DOHH2 (cell line): ENCODE results near the gene TGM1.

Experiments used
- H3F3A ChIP-seq: fragments of 200-600 bp; sonication (generic), shearing (Covaris generic); 2 replicates; pipeline ENCODE4 v1.6.0; 2016; ENCODE audit warnings: antibody characterized with exemption, mild to moderate bottlenecking; ENCODE audit not compliant: control insufficient read depth, insufficient read depth
- H3K27ac ChIP-seq: fragments of 200-600 bp; sonication (generic); 2 replicates; pipeline ENCODE4 v1.5.1; 2014; ENCODE audit warnings: low read depth, mild to moderate bottlenecking, low read length, moderate library complexity
- H3K27me3 ChIP-seq: fragments of 200-600 bp; sonication (generic); 2 replicates; pipeline ENCODE4 v1.6.1; 2014; ENCODE audit warnings: mild to moderate bottlenecking, low read length, mixed read lengths; ENCODE audit not compliant: control insufficient read depth
- H3K36me3 ChIP-seq: fragments of 200-600 bp; sonication (generic); 2 replicates; pipeline ENCODE4 v1.6.1; 2014; ENCODE audit warnings: mild to moderate bottlenecking, low read length, moderate library complexity, mixed read lengths; ENCODE audit not compliant: control insufficient read depth
- H3K4me1 ChIP-seq: fragments of 200-600 bp; sonication (generic); 2 replicates; pipeline ENCODE4 v1.6.1; 2014; ENCODE audit warnings: mild to moderate bottlenecking, low read length, mixed read lengths; ENCODE audit not compliant: control insufficient read depth
- H3K4me2 ChIP-seq: fragments of 200-600 bp; sonication (generic); 2 replicates; pipeline ENCODE4 v1.6.0; 2014; ENCODE audit warnings: mild to moderate bottlenecking, low read length, moderate library complexity
- H3K4me3 ChIP-seq: fragments of 200-600 bp; sonication (generic); 2 replicates; pipeline ENCODE4 v1.5.1; 2014; ENCODE audit warnings: mild to moderate bottlenecking, low read length, mixed read lengths
- H3K79me2 ChIP-seq: fragments of 200-600 bp; sonication (generic); 2 replicates; pipeline ENCODE4 v1.6.1; 2014; ENCODE audit warnings: mild to moderate bottlenecking, low read length, mixed read lengths; ENCODE audit not compliant: control insufficient read depth
- H3K9me2 ChIP-seq: fragments of 200-600 bp; sonication (generic); replicated peaks from 2 replicates; pipeline ENCODE4 v1.6.1; 2014; ENCODE audit warnings: mild to moderate bottlenecking, low read length, mixed read lengths; ENCODE audit not compliant: control insufficient read depth
- H3K9me3 ChIP-seq: fragments of 200-600 bp; sonication (generic); 2 replicates; pipeline ENCODE4 v1.6.1; 2014; ENCODE audit warnings: antibody characterized with exemption, low read length, mixed read lengths; ENCODE audit not compliant: control insufficient read depth, insufficient read depth
- H4K20me1 ChIP-seq: fragments of 200-600 bp; sonication (generic); 2 replicates; pipeline ENCODE4 v1.6.0; 2014; ENCODE audit warnings: low read depth, mild to moderate bottlenecking, antibody characterized with exemption, low read length, moderate library complexity; ENCODE audit not compliant: control insufficient read depth, insufficient read depth
- EZH2phosphoT487 ChIP-seq: fragments of 200-600 bp; sonication (generic); IDR thresholded peaks from 2 replicates; pipeline ENCODE4 v1.6.1; 2017; ENCODE audit warnings: borderline replicate concordance, mild to moderate bottlenecking, antibody characterized with exemption, low read length, moderate library complexity, mixed read lengths
- TF ChIP-seq, protein P1 (sequence below): fragments of 200-600 bp; sonication (generic); IDR thresholded peaks from one replicate; pipeline ENCODE4 v1.5.1; 2014; ENCODE audit warnings: antibody characterized with exemption, mild to moderate bottlenecking, low read depth, low read length; ENCODE audit not compliant: poor library complexity, severe bottlenecking

Gene TGM1

DNA sequence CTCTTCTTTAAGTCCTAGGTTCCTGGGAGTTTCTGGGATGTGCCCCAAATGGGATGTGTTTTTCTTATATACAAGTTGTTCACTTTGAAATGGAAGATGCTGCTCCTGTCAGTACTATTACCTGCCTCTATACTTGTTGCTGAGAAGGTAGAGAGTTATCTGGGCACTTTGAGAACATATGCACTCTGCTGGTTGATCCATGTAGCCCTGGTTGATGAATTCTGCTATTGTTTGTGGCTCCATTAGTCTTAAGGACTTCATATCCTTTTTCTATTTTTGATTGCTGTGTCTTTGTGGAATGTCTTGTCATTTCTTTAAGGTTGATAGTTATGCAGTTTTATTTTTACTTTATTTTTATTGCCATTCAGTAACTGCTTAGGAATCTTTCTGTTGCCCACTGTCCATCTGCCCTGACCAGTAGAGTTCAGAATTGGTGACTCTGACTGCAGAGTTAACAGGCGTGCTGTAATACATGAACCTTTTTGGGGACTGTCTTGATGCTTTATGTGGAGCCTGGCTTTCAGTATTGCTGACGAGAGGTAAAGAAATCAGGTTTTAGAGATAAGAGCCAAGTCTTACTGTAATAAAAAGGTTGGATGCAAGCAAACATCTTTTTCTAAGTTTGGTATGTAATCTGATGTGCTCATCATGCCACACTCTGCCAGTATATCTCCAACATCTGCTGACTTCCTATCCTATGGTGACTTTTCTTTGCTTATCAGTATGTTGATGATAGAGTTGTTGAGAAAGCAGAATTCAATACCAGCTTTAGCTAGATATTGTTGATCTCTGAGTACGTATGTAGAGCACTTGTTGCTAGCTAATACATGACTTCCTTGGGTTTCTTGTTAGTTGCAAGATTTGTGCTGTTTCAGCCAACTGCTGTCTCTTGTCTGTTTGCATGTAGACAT, 28.6 kb downstream of the TGM1 start:
- no peaks in the 10 kb centered on the region for H3K27me3 ChIP-seq
- peaks cover 3% of the 10 kb centered on the region; the same call in 1 of the 2 replicates for H3F3A ChIP-seq
- H3K79me2 ChIP-seq: peaks cover 53% of the 10 kb centered on the region
- peaks cover 29% of the 10 kb centered on the region for H3K4me1 ChIP-seq
- no peaks in the 10 kb centered on the region for H3K9me2 ChIP-seq
- H3K27ac ChIP-seq: no peak overlapping the region
- H3K36me3 ChIP-seq: peaks cover 65% of the 10 kb centered on the region
- H3K4me3 ChIP-seq: peak overlapping the region; percentile 81
- TF ChIP-seq, protein P1, sequence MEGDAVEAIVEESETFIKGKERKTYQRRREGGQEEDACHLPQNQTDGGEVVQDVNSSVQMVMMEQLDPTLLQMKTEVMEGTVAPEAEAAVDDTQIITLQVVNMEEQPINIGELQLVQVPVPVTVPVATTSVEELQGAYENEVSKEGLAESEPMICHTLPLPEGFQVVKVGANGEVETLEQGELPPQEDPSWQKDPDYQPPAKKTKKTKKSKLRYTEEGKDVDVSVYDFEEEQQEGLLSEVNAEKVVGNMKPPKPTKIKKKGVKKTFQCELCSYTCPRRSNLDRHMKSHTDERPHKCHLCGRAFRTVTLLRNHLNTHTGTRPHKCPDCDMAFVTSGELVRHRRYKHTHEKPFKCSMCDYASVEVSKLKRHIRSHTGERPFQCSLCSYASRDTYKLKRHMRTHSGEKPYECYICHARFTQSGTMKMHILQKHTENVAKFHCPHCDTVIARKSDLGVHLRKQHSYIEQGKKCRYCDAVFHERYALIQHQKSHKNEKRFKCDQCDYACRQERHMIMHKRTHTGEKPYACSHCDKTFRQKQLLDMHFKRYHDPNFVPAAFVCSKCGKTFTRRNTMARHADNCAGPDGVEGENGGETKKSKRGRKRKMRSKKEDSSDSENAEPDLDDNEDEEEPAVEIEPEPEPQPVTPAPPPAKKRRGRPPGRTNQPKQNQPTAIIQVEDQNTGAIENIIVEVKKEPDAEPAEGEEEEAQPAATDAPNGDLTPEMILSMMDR: no peak
- TF ChIP-seq EZH2phosphoT487: no peak
- peak overlapping the region; percentile 83 for H3K4me2 ChIP-seq
- no peaks in the 10 kb centered on the region for H3K9me3 ChIP-seq
- H4K20me1 ChIP-seq: no peaks in the 10 kb centered on the region

DNA sequence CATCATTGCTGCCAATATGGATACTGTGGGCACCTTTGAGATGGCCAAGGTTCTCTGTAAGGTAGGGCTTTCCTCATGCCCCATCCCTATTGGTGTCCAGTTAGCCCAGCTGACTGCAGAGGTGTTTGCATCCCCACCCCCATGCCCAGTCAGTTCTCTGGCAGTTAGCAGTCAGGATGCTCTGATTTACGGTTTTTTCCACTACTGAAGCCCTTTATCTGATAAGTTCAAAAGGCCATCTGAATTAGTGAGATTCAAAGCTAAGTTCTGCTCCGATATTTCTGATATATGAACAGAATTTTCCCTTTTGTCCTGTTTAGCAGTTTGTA, 29.5 kb downstream of the TGM1 start:
- H3K36me3 ChIP-seq: peaks cover 57% of the 10 kb centered on the region
- no peaks in the 10 kb centered on the region for H3K27me3 ChIP-seq
- peak overlapping the region; percentile 81 for H3K4me3 ChIP-seq
- peaks cover 29% of the 10 kb centered on the region for H3K4me1 ChIP-seq
- no peak overlapping the region for H3K27ac ChIP-seq
- H3K79me2 ChIP-seq: peaks cover 62% of the 10 kb centered on the region
- no peaks in the 10 kb centered on the region for H4K20me1 ChIP-seq
- TF ChIP-seq, protein P1: no peak
- TF ChIP-seq EZH2phosphoT487: no peak
- no peaks in the 10 kb centered on the region for H3K9me3 ChIP-seq
- H3F3A ChIP-seq: peaks cover 3% of the 10 kb centered on the region; the same call in 1 of the 2 replicates
- peak overlapping the region; percentile 83 for H3K4me2 ChIP-seq
- H3K9me2 ChIP-seq: no peaks in the 10 kb centered on the region

DNA sequence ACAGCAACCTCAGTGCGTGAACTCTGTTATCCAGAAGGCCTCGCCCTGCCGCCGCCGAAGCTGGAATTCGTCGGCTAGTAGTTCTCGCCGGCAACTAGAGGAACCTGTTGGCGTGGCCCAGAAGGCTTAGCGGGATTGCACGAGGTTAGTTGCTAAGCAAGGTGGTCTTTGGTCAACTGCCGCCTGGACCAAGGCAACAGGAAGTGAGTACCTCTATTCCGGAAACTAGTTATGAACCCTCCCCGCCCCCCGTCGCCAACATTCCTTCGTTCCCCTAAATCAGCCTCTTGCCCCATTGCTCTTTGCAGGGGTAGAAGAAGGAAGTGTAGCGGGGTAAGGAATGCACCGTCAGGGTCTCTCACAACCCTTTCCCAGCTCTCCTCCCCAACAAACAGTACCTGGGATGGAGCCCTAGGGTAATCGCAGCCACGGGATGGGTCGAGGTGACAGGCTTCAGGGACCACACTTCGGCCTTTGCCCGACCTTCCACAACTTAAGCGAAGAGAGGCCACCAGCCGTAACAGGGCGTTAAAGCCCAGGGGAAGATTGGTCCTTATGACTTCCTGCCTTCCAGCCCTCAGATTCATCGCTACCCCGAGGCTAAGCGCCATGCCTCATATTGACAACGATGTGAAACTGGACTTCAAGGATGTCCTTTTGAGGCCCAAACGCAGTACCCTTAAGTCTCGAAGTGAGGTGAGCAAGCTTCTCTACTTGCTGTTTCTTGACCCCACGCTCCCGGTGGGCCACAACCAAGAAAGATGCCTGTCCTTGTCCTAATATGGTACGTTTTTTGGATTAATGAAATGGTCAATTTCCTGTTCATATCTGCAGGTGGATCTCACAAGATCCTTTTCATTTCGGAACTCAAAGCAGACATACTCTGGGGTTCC, 30.1 kb downstream of the TGM1 start, which contains the start of gene GMPR2:
Gene GMPR2 (plus strand): TSS at position 285 of the 893 bp plus-strand sequence. CDS start 325 bp downstream, at position 610.
- H3K9me2 ChIP-seq: no peaks in the 10 kb centered on the region
- TF ChIP-seq, protein P1: no peak
- no peak for TF ChIP-seq EZH2phosphoT487
- H3K4me3 ChIP-seq: peak within 1 kb of the TSS; percentile 81
- H3K4me2 ChIP-seq: peak within 1 kb of the TSS; percentile 83
- H3K4me1 ChIP-seq: peaks cover 29% of the 10 kb centered on the region
- H3K27me3 ChIP-seq: no peaks in the 10 kb centered on the region
- peaks cover 57% of the 10 kb centered on the region for H3K36me3 ChIP-seq
- H4K20me1 ChIP-seq: no peaks in the 10 kb centered on the region
- H3F3A ChIP-seq: peaks cover 3% of the 10 kb centered on the region; the same call in 1 of the 2 replicates
- no peaks in the 10 kb centered on the region for H3K9me3 ChIP-seq
- peak within 1 kb of the TSS; percentile 65 for H3K27ac ChIP-seq
- H3K79me2 ChIP-seq: peaks cover 67% of the 10 kb centered on the region
